ENCODE results near the gene GYS1. TPM values are rescaled to one million over a fixed set of nuclear protein-coding genes. Genes with fewer than 3 reads are reported as not detected.
A peak's percentile ranks its signal among the peaks of the same experiment; 100 is the strongest.

GYS1 gene
- total RNA-seq, 2 experiments from 2014 or later: 55.8 to 60.8 TPM

GRCh38 chr19:48964205-48965039, 28.7 kb downstream of the GYS1 start:
- Mint-ChIP-seq H3K27me3 (no peaks in the 10 kb centered on the region), H3K4me3 (peak overlapping the region; percentile 90), H3K9me3 (no peaks in the 10 kb centered on the region), H3K4me1 (peaks cover 75% of the 10 kb centered on the region), H3K27ac (peak overlapping the region; percentile 97), H3K36me3 (ENCODE audit: low read depth) (peaks cover 44% of the 10 kb centered on the region)
- CTCF ChIA-PET: interaction anchor here (0.6 to 2.1 kb wide), 6 partner anchors 9 to 128 kb away, joined by 3 to 7 read pairs (median 3); partner anchors contain the start of genes GYS1, HSD17B14 and RUVBL2
- POLR2A ChIA-PET: interaction anchor here (1.1 kb wide), 2 partner anchors 93 to 104 kb away, joined by 3 read pairs; partner anchors contain the start of gene PPP1R15A
- DNase-seq: no peak

GRCh38 chr19:48963371-48964204, 29.5 kb downstream of the GYS1 start:
- peak; percentile 55 for DNase-seq
- H3K4me1 Mint-ChIP-seq: peaks cover 81% of the 10 kb centered on the region
- H3K4me3 Mint-ChIP-seq: peak overlapping the region; percentile 90
- no peaks in the 10 kb centered on the region for H3K27me3 Mint-ChIP-seq
- H3K9me3 Mint-ChIP-seq: no peaks in the 10 kb centered on the region
- CTCF ChIA-PET: interaction anchor here (0.6 to 1.1 kb wide), 3 partner anchors 8 to 73 kb away, joined by 3 to 7 read pairs (median 3); partner anchors contain the start of genes GYS1 and RUVBL2
- H3K36me3 Mint-ChIP-seq (ENCODE audit: low read depth): peaks cover 43% of the 10 kb centered on the region
- H3K27ac Mint-ChIP-seq: peak overlapping the region; percentile 97
- POLR2A ChIA-PET: interaction anchor here (1.1 kb wide), 2 partner anchors 92 to 103 kb away, joined by 3 read pairs; partner anchors contain the start of gene PPP1R15A

- Mint-ChIP-seq H3K27me3 (no peaks in the 10 kb centered on the region), H3K4me3 (peak overlapping the region; percentile 51), H3K9me3 (no peaks in the 10 kb centered on the region), H3K4me1 (peaks cover 84% of the 10 kb centered on the region), H3K36me3 (ENCODE audit: low read depth) (peaks cover 45% of the 10 kb centered on the region), H3K27ac (peak overlapping the region; percentile 97)
- POLR2A ChIA-PET: no interaction called here
- no peak for DNase-seq
- CTCF ChIA-PET: interaction anchor here (0.7 to 3.5 kb wide), 2 partner anchors 8 to 15 kb away, joined by 3 to 15 read pairs; no protein-coding TSS in a partner anchor
Measured at GRCh38 chr19:48962849-48963165, 30.3 kb downstream of the GYS1 start.

- H3K4me1 Mint-ChIP-seq: peaks cover 85% of the 10 kb centered on the region
- DNase-seq: peak; percentile 45
- peak overlapping the region; percentile 51 for H3K4me3 Mint-ChIP-seq
- POLR2A ChIA-PET: no interaction called here
- CTCF ChIA-PET: interaction anchor here (0.6 to 3.5 kb wide), 3 partner anchors 8 to 15 kb away, joined by 3 to 15 read pairs (median 4); no protein-coding TSS in a partner anchor
- H3K36me3 Mint-ChIP-seq (ENCODE audit: low read depth): peaks cover 50% of the 10 kb centered on the region
- no peaks in the 10 kb centered on the region for H3K9me3 Mint-ChIP-seq
- peak overlapping the region; percentile 97 for H3K27ac Mint-ChIP-seq
- H3K27me3 Mint-ChIP-seq: no peaks in the 10 kb centered on the region
Measured at GRCh38 chr19:48962029-48962848, 30.9 kb downstream of the GYS1 start.

- peak overlapping the region; percentile 97 for H3K27ac Mint-ChIP-seq
- no peaks in the 10 kb centered on the region for H3K9me3 Mint-ChIP-seq
- H3K4me3 Mint-ChIP-seq: peak overlapping the region; percentile 51
- H3K27me3 Mint-ChIP-seq: no peaks in the 10 kb centered on the region
- peaks cover 49% of the 10 kb centered on the region for H3K36me3 Mint-ChIP-seq (ENCODE audit: low read depth)
- ChIA-PET CTCF (interaction anchor here (0.5 to 3.5 kb wide), 3 partner anchors 9 to 123 kb away, joined by 3 to 15 read pairs (median 4); no protein-coding TSS in a partner anchor), POLR2A (no interaction called here)
- no peak for DNase-seq
- peaks cover 83% of the 10 kb centered on the region for H3K4me1 Mint-ChIP-seq
Measured at GRCh38 chr19:48961673-48962028, 31.5 kb downstream of the GYS1 start.

GRCh38 chr19:48961051-48961649, 32.0 kb downstream of the GYS1 start:
- Mint-ChIP-seq H3K4me1 (peaks cover 81% of the 10 kb centered on the region), H3K4me3 (no peak overlapping the region), H3K9me3 (no peaks in the 10 kb centered on the region), H3K36me3 (ENCODE audit: low read depth) (peaks cover 47% of the 10 kb centered on the region), H3K27ac (peak overlapping the region; percentile 97), H3K27me3 (no peaks in the 10 kb centered on the region)
- DNase-seq: no peak
- CTCF ChIA-PET: interaction anchor here (0.5 to 3.5 kb wide), 3 partner anchors 9 to 123 kb away, joined by 3 to 15 read pairs (median 3); no protein-coding TSS in a partner anchor
- POLR2A ChIA-PET: no interaction called here

GRCh38 chr19:48959341-48960239, 33.5 kb downstream of the GYS1 start:
- CTCF ChIA-PET: interaction anchor here (0.5 to 3.5 kb wide), 7 partner anchors 11 to 401 kb away, joined by 3 to 15 read pairs (median 3); partner anchors contain the start of gene RUVBL2
- POLR2A ChIA-PET: no interaction called here
- Mint-ChIP-seq H3K27me3 (no peaks in the 10 kb centered on the region), H3K9me3 (no peaks in the 10 kb centered on the region), H3K36me3 (ENCODE audit: low read depth) (peaks cover 52% of the 10 kb centered on the region), H3K4me1 (peaks cover 80% of the 10 kb centered on the region), H3K27ac (peak overlapping the region; percentile 83), H3K4me3 (peak overlapping the region; percentile 22)
- DNase-seq: peak; percentile 44

GRCh38 chr19:48958006-48958405, 35.1 kb downstream of the GYS1 start:
- Mint-ChIP-seq H3K4me3 (peak overlapping the region; percentile 22), H3K27me3 (no peaks in the 10 kb centered on the region), H3K27ac (peak overlapping the region; percentile 66), H3K4me1 (peaks cover 73% of the 10 kb centered on the region), H3K36me3 (ENCODE audit: low read depth) (peaks cover 52% of the 10 kb centered on the region), H3K9me3 (no peaks in the 10 kb centered on the region)
- CTCF ChIA-PET: interaction anchor here (0.6 to 1.7 kb wide), 2 partner anchors 17 to 36 kb away, joined by 3 to 4 read pairs; partner anchors contain the start of gene RUVBL2
- no peak for DNase-seq
- POLR2A ChIA-PET: no interaction called here

- no peaks in the 10 kb centered on the region for H3K9me3 Mint-ChIP-seq
- ChIA-PET POLR2A (interaction anchor here (0.5 to 0.7 kb wide), 2 partner anchors 528 to 974 kb away, joined by 3 to 4 read pairs; no protein-coding TSS in a partner anchor), CTCF (interaction anchor here (1.2 to 1.5 kb wide), 2 partner anchors 9 to 38 kb away, joined by 3 to 7 read pairs; partner anchors contain the start of gene RUVBL2)
- no peak for DNase-seq
- peaks cover 50% of the 10 kb centered on the region for H3K4me1 Mint-ChIP-seq
- peak overlapping the region; percentile 77 for H3K4me3 Mint-ChIP-seq
- peaks cover 41% of the 10 kb centered on the region for H3K36me3 Mint-ChIP-seq (ENCODE audit: low read depth)
- H3K27me3 Mint-ChIP-seq: no peaks in the 10 kb centered on the region
- H3K27ac Mint-ChIP-seq: peak overlapping the region; percentile 85
Measured at GRCh38 chr19:48955308-48955958, 37.7 kb downstream of the GYS1 start.

- H3K36me3 Mint-ChIP-seq (ENCODE audit: low read depth): peaks cover 39% of the 10 kb centered on the region
- POLR2A ChIA-PET: interaction anchor here (0.6 to 0.7 kb wide), 3 partner anchors 13 to 167 kb away, joined by 3 to 7 read pairs (median 4); no protein-coding TSS in a partner anchor
- peaks cover 46% of the 10 kb centered on the region for H3K4me1 Mint-ChIP-seq
- CTCF ChIA-PET: interaction anchor here (1.2 to 1.5 kb wide), 5 partner anchors 10 to 160 kb away, joined by 3 to 7 read pairs (median 5); partner anchors contain the start of gene RUVBL2
- DNase-seq: peak; percentile 94
- H3K4me3 Mint-ChIP-seq: peak within 1 kb of the TSS; percentile 77
- peak within 1 kb of the TSS; percentile 89 for H3K27ac Mint-ChIP-seq
- H3K27me3 Mint-ChIP-seq: no peaks in the 10 kb centered on the region
- no peaks in the 10 kb centered on the region for H3K9me3 Mint-ChIP-seq
Measured at GRCh38 chr19:48954595-48955307, 38.4 kb downstream of the GYS1 start, which contains the start of gene BAX. Gene BAX (plus strand): TSS chr19:48954875. CDS start chr19:48954929, 54 bp downstream.
